DOHH2 (cell line): ENCODE results near the gene DSP.

Experiments used
- CTCF ChIP-seq: fragments of 200-600 bp; sonication (generic); IDR thresholded peaks from one replicate; pipeline ENCODE4 v1.5.1; 2014; ENCODE audit warnings: antibody characterized with exemption, mild to moderate bottlenecking, low read depth, low read length; ENCODE audit not compliant: poor library complexity, severe bottlenecking
- EZH2phosphoT487 ChIP-seq: fragments of 200-600 bp; sonication (generic); IDR thresholded peaks from 2 replicates; pipeline ENCODE4 v1.6.1; 2017; ENCODE audit warnings: borderline replicate concordance, mild to moderate bottlenecking, antibody characterized with exemption, low read length, moderate library complexity, mixed read lengths

- no peak for TF ChIP-seq CTCF
- no peak for TF ChIP-seq EZH2phosphoT487
Measured at GRCh38 chr6:7535498-7535897, 6.0 kb upstream of the DSP start.
